Amygdala (tissue), 56 donors: ENCODE data around the gene AURKA.
A peak's percentile ranks its signal among the peaks of the same experiment; 100 is the strongest.
"Not testable (repeated sequence)": the region's sequence is repeated elsewhere in the genome, so short reads cannot be mapped to it uniquely, and the experiment has no call there.

Source experiments
- DNase-seq, 56 donors: peaks; one replicate each; lab custom pipeline; 2025; lab: John Stamatoyannopoulos, UW

The AURKA gene

DNA sequence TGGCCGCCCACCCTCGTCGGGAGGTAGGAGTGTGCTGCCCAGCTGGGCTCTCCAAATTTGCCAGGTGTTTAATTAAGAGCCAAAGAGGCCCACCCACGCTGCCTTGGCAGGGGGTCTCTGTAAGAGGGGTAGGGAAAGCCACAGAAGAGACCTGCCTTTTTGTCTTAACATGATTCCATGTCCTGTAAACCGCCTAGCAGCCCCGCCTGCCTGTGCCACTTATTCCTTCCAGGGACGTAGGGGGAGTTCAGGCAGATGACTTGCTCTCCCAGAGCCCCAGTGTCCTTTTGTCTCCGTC lies 31.2 kb downstream of the AURKA start:
- no peak for DNase-seq

DNA sequence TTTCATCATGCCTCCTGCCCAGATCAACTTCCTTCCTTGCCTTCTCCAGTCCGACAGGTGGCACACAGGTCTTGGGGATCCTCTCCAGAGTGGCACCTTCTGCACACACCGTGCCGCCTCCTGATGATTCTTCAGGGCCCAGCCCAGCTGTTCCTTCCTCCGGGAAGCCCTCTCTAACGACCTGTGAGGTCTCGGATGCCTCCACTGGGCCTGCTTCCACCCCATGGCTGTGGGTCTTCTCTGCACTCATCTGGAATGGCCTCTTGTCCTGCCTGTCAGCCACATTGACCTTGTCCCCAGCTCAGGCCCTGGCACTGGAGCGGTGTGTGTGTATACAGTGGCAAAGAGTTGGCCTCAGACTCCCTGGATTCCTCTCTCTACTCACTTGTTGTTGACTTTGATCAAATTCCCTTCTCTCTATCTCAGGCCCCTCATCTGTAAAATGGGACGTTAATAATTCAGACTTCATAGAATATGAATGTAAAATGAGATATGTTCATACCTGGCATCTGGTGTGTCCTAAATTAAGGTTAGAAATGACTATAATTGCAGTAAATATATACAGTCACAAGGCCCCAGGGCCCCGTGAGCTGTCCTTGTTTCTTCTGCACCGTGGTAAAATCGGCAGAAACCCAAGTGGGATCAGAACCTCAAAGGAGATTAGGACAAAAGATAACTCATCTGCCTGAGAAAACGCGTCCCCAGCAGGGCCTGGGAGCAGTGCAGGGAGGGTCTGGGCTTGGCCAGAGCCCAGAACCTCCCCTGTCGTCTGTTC lies 31.7 kb downstream of the AURKA start:
- no peak for DNase-seq

DNA sequence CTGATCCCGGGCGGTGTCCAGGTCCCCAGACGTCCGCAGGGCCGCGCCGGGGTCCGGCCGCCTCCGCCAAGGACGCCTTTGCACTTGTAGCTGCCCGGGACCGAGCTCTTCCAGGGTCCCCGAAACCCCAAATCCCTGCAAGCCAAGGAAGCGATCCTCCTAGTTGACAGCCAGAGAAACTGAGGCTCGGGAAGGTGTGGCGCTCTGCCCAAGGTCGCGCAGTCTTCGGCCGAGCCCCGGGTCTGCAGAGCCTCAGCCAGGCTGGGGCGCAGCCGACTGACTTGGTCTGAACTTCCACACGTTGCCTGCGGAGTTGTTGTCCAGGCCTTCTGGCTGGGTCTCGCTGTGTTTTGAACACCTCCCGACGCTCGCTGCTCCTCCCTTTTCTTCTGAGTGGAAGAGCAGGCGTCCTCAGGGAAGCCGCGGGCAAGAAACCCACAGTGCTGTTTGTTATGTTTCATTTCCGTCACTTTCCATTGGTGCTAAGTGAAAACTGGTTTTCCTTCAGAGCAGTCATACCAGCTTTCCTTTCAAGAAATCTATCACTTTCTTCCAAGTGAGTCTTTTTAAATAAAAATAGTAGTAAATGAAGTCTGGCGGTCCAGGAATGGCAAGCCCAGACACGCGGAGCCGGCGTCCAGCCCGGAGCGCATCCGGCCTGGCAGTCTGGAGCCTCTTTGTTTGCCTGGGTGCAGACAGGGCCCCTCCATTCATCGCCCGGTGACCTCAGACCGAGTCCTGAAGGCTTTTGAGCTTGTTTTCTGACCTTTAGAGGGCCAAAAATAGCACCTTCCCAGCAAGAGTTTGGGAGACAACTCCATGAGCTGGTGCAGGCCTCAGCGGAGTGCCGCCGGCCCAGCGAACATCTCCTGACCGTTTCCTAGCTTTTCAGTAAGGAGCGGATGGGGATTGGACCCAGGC lies 32.5 kb downstream of the AURKA start:
- peak in 29 of 56 donors; percentile 8 to 63 (median 29) for DNase-seq

DNA sequence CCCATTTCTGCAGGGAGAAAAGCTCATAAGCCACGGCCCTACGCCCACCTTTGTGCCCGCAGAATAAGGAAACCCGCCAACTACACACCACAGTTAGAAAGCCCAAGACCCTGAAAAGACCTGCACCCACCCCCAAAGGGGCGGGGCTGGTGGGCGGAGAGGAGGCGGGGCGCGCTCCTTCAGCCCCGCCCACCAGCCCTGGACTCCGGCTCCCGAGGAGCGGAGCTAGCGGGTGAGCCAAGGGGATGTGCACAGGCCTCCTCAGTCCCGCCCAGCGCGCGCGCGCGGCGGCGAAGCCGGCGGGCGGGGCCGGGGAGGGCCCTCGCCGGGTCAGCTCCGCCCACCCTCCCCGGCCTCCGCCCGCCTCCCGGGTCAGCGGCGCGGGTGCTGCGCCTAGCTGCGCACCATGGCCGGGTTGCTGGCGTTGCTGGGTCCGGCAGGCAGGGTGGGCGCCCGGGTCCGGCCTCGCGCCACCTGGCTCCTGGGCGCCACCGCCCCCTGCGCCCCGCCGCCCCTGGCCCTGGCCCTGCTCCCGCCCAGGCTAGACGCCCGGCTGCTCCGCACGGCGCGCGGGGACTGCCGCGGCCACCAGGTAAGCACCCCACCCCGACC lies 33.3 kb downstream of the AURKA start, which contains the start of gene FAM210B:
Gene FAM210B, plus strand, starts transcription at position 375 of the 612 bp plus-strand sequence. Its CDS starts 32 bp downstream, at position 407.
- DNase-seq: peak in 54 of 56 donors; percentile 36 to 94 (median 78)

DNA sequence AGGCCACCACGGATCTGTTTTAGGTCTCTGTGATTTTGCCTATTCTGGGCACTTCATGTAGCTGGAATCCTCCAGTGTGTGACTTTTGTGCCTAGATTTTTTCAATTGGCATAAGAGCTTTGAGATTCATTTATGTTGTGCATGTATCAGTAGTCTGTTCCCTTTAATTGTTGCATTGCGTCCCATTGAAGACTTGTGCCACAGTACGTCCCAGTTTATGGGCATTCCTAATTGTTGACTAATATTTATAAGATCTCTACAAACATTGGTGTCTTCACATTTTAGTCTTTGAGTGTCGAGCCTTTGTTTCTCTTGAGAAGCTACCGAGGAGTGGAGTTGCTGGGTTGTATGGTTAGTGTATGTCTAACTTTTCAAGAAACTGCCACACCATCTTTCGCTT lies 33.9 kb downstream of the AURKA start:
- DNase-seq: no peak

DNA sequence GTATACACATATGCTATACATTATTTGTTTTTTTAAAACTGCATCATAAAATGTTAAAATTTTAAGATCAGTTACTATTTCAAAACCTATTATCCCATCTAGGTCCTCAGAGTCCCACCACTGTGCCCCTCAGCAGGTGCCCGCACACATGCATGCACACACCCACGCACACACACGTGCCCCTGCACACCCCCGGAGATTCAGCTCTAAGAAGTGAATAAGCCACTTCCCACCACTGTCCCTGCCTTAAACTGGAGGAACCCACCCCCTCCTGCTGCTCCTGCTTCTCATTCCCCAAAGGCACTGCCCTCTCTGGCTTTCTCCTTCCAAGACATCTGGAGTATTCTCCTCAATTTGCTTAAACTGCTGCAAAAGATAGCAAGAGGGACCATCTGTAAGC lies 38.7 kb downstream of the AURKA start:
- DNase-seq: no peak

DNA sequence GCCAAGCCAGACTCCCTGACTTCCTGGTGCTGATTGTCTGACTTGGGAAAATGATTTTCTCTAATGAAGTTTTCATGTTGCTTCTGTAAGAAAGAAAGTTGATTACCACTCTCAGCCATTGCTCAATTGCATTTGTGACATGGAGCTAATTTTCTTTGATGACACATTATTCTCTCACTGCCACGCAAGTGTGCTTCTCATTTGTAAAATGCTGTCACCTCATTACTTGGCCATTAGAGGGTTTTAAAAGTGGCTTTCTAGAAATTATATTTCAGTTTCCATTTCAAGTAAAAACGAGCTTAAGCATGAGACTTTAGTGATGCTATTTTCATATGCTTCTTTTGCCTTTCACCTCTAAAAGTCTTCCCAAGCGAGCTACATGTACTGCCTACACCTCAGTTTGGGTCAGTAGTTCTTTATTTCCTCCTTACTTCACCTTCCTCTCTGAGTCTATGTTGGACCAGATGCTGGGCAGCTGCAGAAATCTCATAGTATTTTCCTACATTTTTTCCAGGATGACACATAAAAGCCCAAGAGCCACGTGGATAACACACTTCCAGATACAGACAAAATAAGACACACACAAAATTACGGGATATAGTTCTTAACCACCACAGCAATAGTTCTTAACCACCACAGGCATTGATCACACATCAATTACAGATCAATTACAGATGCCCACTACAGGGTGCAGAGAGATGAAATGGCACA lies 39.5 kb downstream of the AURKA start:
- no peak for DNase-seq

DNA sequence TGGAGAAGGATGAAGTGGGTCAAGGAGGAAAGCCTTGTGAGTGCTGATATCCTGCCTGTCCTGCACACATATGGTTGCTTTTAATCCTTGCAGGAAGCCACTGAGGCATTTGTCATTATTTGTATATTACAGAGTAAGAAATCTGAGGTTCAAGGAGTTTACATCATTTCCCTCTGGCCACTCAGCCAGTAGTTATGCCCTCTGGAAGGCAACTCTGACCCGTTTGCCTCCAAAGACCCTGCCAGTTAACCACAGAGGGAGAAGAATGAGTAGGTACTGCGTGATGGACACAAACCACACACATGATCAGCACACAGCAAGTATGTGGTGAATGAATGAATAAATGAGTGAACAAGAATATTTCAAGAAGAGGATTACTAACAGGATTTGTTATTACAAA lies 41.2 kb downstream of the AURKA start:
- no peak for DNase-seq

DNA sequence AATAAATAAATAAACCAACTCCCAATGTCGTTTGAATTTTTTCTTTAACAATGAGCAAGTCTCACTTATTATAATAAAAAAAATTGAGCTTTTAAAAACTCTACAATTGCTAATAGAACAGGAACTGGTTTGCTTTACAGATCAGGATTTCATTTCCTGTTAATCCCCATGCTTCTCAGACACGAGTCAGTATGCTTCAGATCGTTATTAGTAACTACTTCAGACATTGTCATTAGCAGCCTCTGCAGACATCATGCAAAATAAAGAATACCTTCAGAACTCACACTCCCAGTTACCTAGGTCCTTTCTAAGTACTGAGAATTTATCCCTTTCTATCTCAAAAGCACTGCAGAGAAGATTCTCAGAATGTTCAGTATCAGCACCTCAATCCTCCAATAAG lies 43.3 kb downstream of the AURKA start:
- no peak for DNase-seq

DNA sequence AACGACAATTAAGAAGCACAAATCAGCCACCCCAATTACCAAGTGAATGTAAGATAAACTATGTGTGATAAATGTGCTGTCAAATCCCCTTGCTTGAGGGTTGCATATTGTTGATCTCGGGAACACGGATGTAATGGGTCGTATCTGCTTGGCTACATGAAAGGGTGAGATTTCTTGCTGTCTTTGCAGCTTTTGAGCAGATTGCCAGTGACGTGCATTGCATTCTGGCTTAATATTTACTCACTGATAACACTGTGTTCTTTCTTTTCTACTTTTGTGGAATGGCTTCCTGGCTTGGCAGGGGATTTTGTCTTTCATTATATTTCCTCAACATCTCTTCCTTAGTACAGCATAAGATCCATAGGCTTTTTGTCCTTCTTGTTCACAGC lies 43.7 kb downstream of the AURKA start:
- peak in 1 of 56 donors; percentile 2 for DNase-seq

DNA sequence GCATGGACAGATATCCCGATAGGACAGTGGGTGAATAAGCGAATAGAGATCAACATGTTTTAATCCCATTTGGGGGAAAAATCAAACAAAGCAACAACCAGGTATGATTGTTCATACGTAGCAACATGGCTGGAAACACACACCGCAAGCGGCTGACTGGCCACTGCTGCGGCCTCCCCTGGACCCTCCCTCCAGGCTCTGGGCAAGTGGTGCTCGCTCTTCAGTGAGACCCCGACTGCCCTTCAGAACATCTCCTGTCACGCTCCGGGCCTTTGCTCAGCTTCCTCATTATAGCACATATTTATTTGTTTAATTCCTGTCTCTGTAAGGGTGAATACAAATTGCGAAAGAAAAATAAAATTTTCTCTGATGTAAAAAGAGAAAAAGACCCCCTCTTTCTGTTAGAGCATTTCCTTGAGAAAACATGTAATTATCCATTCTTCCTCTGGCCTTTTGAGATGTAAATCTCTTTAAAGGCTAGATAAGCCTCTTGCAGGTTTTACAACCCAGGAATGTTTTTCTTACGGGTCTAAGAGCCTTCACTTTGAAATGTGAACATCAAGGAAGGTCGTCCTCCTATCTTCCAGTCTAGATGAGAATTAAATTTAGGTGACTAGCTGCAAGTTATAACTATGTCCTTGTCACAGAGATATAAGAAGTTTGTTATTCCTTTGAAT lies 44.2 kb downstream of the AURKA start:
- DNase-seq: no peak

DNA sequence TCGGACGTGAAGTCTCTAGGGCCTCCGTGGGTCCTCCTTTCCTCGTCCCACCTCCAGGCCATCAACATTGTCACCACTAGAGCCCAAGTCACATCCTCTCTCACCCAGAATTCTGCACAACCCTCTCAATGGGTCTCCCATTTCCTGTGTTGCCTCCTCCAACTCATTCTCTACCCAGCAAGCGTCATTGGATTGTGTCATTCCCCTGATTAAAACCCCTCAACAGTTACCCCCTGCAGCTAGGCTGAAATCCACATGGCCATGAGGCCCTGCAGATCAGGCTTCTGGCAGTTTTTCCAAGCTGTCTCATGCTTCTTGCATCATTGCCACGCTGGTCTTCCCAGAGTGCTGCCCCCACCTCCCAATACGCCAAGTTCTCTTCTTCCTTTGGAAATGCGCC lies 46.1 kb downstream of the AURKA start:
- no peak for DNase-seq

DNA sequence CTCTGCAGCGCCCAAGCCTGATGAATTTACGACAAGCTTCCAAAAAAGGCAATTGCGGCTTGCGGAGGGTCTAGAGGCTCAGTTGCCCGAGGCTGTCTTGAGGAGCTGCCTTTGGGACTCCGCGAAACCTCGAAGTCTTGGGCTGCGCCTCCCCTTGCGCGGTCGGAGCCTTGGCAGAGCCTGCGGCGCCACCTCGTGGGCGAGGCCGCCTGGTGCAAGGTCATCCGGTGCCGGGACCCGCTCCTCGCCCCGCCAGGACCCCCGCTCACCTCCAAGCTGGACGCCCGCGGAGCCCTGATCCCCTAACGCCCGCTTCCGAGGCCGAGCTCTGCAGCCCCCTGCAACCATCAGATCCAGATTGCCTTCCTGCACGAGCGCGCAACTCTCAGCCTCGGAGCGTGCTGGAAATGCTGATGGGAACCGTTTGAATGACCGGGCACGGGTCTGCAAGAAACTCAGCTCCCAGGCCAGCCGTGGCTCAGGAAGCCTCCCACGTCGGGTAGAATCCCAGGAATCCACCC lies 48.1 kb downstream of the AURKA start:
- peak in 24 of 56 donors; percentile 7 to 68 (median 25) for DNase-seq

DNA sequence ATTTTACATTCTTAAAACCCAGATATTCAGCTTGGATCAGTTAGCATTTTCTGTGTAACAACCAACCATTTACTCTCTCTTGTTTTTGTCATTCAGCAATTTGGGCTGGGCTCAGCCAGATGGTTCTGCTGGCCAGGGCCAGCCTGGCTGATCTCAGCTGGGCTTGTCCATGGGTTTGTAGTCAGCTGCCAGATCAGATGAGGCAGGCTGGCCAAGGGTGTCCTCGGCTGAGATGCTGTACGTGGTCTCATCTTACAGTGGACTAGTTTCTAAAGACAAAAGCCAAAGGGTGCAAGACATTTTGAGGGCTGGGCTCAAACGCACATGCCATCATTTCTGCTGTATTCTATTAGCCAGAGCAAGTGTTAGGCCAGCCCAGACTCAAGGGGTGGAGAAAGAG lies 49.2 kb downstream of the AURKA start:
- no peak for DNase-seq

DNA sequence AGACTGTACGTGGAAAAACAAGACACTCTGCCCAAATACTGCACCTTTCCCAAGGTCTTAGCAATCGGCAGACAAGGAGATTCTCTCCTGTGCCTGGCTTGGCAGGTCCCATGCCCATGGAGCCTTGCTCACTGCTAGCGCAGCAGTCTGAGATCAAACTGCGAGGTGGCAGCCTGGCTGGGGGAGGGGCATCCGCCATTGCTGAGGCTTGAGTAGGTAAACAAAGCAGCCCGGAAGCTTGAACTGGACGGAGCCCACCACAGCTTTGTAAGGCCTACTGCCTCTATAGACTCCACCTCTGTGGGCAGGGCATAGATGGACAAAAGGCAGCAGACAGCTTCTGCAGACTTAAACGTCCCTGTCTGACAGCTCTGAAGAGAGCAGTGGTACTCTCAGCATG lies 55.3 kb downstream of the AURKA start:
- not testable (repeated sequence) for DNase-seq

DNA sequence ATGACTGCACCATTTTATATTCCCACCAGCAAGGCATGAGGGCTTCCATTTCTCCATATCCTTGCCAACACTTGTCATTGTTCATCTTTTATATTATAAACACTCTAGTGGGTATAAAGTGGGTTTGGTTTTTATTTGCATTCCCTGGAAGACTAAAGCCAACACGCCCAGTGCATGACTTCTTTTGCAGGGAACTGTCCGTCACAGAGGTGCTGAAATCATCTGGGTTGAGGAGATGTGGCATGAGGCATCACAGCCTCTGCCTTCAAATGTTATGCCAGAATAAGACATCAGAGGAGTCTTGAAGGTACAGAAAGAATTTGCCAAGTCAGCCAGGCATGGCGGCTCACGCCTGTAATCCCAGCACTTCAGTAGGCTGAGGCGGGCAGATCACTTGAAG lies 63.2 kb downstream of the AURKA start:
- DNase-seq: no peak

DNA sequence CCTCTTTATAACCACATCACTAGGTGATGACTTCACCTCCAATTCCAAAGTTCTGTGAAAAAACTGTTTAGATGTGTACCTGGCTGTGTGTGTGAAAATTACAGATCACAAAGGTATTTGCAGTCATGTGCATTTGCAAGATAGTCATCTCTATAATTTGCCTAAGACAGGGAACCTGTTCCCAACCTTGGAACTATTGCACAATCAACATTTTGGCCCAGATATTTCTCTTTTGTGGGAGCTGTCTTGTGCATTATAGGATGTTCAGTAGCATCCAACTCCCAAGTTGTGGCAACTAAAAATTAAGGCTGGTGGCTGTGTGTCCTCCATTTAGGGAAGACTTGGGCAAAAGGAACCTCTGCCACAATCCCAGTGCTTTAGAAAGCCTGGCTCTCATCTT lies 67.2 kb downstream of the AURKA start:
- no peak for DNase-seq

DNA sequence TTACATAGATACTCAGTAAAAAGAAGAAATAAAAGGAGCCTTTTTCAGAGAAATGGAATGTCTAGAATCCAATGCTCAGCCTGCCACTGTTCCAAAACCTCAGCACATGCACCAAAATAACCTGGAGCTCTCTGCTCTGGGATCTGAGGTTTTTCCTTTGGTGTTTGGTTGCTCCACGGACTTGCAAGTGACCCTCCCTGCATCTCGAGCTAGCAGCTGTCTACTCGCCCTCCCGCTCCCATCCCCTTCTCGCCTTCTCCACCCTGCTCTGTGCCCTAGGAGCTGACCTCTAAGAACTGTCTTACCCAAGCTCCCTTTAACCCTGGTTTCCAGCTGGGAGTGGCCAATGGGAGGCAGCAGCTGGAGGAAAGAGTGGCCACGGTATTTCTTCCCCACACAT lies 68.4 kb downstream of the AURKA start:
- no peak for DNase-seq

DNA sequence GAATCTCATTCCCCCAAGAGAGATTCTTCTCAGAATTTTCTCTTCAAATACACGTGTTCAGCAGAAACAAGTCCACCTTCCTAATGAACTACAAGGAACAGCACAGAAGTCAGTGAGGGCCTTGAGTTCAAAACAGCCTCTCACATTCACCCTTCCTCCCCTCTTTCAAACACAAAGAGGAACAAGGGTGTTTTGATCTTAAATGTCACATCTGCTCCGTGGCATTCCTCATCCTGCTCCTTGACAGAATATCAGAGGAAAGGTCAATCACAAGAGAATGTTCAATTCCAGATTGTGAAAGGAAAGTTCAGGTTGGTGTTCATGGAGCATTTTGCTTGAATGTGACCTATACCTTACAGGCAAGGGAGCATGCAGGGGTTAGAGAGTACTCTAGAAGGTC lies 68.8 kb downstream of the AURKA start:
- no peak for DNase-seq

DNA sequence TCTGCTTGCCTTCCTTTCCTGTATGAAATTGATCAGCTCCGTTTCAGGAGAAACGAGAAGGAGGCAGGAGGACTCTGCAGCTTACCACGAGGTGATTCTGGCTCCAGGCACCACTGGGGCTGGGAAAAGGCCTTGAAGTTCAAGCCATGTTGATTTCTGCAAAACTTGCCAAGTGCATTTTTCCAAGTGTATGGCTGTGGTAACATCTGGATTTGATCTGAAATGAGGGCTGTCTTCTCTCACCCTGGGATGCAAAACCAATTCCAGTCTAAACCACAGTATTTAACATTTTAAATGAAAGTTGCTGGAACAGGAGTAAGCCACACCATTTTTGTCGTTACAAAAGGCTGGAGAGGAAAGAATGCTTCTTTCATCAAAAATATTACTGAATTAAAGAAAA lies 69.3 kb downstream of the AURKA start:
- DNase-seq: no peak
